Suppressor macrophage (primary cell): ENCODE results near the gene MARCHF2.
A peak's percentile ranks its signal among the peaks of the same experiment; 100 is the strongest.
"Not testable (repeated sequence)": the region's sequence is repeated elsewhere in the genome, so short reads cannot be mapped to it uniquely, and the experiment has no call there.

ENCODE experiments used
- DNase-seq, 4 experiments: peaks; one replicate each; pipeline ENCODE4 v3.0.0-alpha.2; 2020 to 2022

Gene MARCHF2

GRCh38 chr19:8410718-8411117 lies 2.4 kb upstream of the MARCHF2 start:
- DNase-seq = not testable (repeated sequence)

- DNase-seq = peak; percentile 57 to 81 (median 70)
These were observed 507 bp downstream of the MARCHF2 start for GRCh38 chr19:8413629-8413995.

GRCh38 chr19:8416796-8417195 lies 3.7 kb downstream of the MARCHF2 start:
- no peak for DNase-seq

GRCh38 chr19:8421484-8422461 lies 8.7 kb downstream of the MARCHF2 start:
- no peak for DNase-seq

GRCh38 chr19:8423817-8424223 lies 10.7 kb downstream of the MARCHF2 start:
- peak; percentile 93 to 98 (median 96) for DNase-seq

- not testable (repeated sequence) for DNase-seq
These were observed 12.2 kb downstream of the MARCHF2 start for GRCh38 chr19:8425331-8425730.

GRCh38 chr19:8426283-8426682 lies 13.2 kb downstream of the MARCHF2 start:
- no peak for DNase-seq

- no peak for DNase-seq
These were observed 15.9 kb downstream of the MARCHF2 start for GRCh38 chr19:8429044-8429443.

GRCh38 chr19:8429826-8430225 lies 16.7 kb downstream of the MARCHF2 start:
- no peak for DNase-seq

- no peak for DNase-seq
These were observed 17.5 kb downstream of the MARCHF2 start for GRCh38 chr19:8430650-8431049.

GRCh38 chr19:8438236-8438635 lies 25.1 kb downstream of the MARCHF2 start:
- no peak for DNase-seq

- no peak for DNase-seq
These were observed 28.8 kb downstream of the MARCHF2 start for GRCh38 chr19:8441725-8442544.

- DNase-seq = not testable (repeated sequence)
These were observed 31.1 kb downstream of the MARCHF2 start for GRCh38 chr19:8444140-8444676.

GRCh38 chr19:8444677-8445487 lies 31.8 kb downstream of the MARCHF2 start, which contains the start of gene HNRNPM:
Gene HNRNPM (plus strand): TSS chr19:8444975. CDS start chr19:8444999, 24 bp downstream.
- peak; percentile 99 to 100 (median 100) for DNase-seq

- peak; percentile 40 to 80 (median 64) for DNase-seq
These were observed 32.4 kb downstream of the MARCHF2 start for GRCh38 chr19:8445488-8446001.

- no peak for DNase-seq
These were observed 33.1 kb downstream of the MARCHF2 start for GRCh38 chr19:8446061-8446709.

- DNase-seq = no peak
These were observed 36.7 kb downstream of the MARCHF2 start for GRCh38 chr19:8449830-8450229.

GRCh38 chr19:8451377-8451776 lies 38.3 kb downstream of the MARCHF2 start:
- DNase-seq = no peak

- DNase-seq = no peak
These were observed 38.8 kb downstream of the MARCHF2 start for GRCh38 chr19:8451885-8452284.

- DNase-seq = no peak
These were observed 39.5 kb downstream of the MARCHF2 start for GRCh38 chr19:8452446-8453123.

GRCh38 chr19:8453616-8454015 lies 40.5 kb downstream of the MARCHF2 start:
- DNase-seq = no peak
